ENCODE measurements around the gene TSPAN18.

Gene TSPAN18

GRCh38 chr11:44877571-44878497 lies 151.1 kb downstream of the TSPAN18 start:
- H3K27ac ChIP-seq = no peak overlapping the region
- no peak for DNase-seq (ENCODE audit: low read depth, low spot score)

- H3K27ac ChIP-seq = no peak overlapping the region
- no peak for DNase-seq (ENCODE audit: low read depth, low spot score)
Observed at GRCh38 chr11:44878711-44879110, 151.9 kb downstream of the TSPAN18 start.

- H3K27ac ChIP-seq = no peak overlapping the region
- DNase-seq (ENCODE audit: low read depth, low spot score) = no peak
Observed at GRCh38 chr11:44879432-44879831, 152.7 kb downstream of the TSPAN18 start.

- H3K27ac ChIP-seq = no peak overlapping the region
- DNase-seq (ENCODE audit: low read depth, low spot score) = no peak
Observed at GRCh38 chr11:44880511-44880910, 153.7 kb downstream of the TSPAN18 start.

- H3K27ac ChIP-seq = no peak overlapping the region
- DNase-seq (ENCODE audit: low read depth, low spot score) = no peak
Observed at GRCh38 chr11:44880953-44881352, 154.2 kb downstream of the TSPAN18 start.

- DNase-seq (ENCODE audit: low read depth, low spot score) = no peak
- H3K27ac ChIP-seq = no peak overlapping the region
Observed at GRCh38 chr11:44883277-44883676, 156.5 kb downstream of the TSPAN18 start.

GRCh38 chr11:44884056-44884455 lies 157.3 kb downstream of the TSPAN18 start:
- no peak for DNase-seq (ENCODE audit: low read depth, low spot score)
- H3K27ac ChIP-seq = no peak overlapping the region

GRCh38 chr11:44885065-44885810 lies 158.5 kb downstream of the TSPAN18 start:
- DNase-seq (ENCODE audit: low read depth, low spot score) = no peak
- H3K27ac ChIP-seq = no peak overlapping the region

- DNase-seq (ENCODE audit: low read depth, low spot score) = no peak
- H3K27ac ChIP-seq = no peak overlapping the region
Observed at GRCh38 chr11:44885919-44886789, 159.4 kb downstream of the TSPAN18 start.

- H3K27ac ChIP-seq = no peak overlapping the region
- no peak for DNase-seq (ENCODE audit: low read depth, low spot score)
Observed at GRCh38 chr11:44886790-44887140, 160.0 kb downstream of the TSPAN18 start.

GRCh38 chr11:44887636-44888035 lies 160.9 kb downstream of the TSPAN18 start:
- no peak for DNase-seq (ENCODE audit: low read depth, low spot score)
- H3K27ac ChIP-seq = no peak overlapping the region

- no peak overlapping the region for H3K27ac ChIP-seq
- DNase-seq (ENCODE audit: low read depth, low spot score) = no peak
Observed at GRCh38 chr11:44889266-44889665, 162.5 kb downstream of the TSPAN18 start.

GRCh38 chr11:44892843-44893242 lies 166.1 kb downstream of the TSPAN18 start:
- DNase-seq (ENCODE audit: low read depth, low spot score) = no peak
- H3K27ac ChIP-seq = no peak overlapping the region

GRCh38 chr11:44893308-44893822 lies 166.6 kb downstream of the TSPAN18 start:
- no peak for DNase-seq (ENCODE audit: low read depth, low spot score)
- no peak overlapping the region for H3K27ac ChIP-seq

- no peak for DNase-seq (ENCODE audit: low read depth, low spot score)
- H3K27ac ChIP-seq = no peak overlapping the region
Observed at GRCh38 chr11:44893846-44894617, 167.3 kb downstream of the TSPAN18 start.

- DNase-seq (ENCODE audit: low read depth, low spot score) = no peak
Observed at GRCh38 chr11:44899959-44900358, 173.2 kb downstream of the TSPAN18 start.

GRCh38 chr11:44901120-44901633 lies 174.4 kb downstream of the TSPAN18 start:
- peak; percentile 12 for DNase-seq (ENCODE audit: low read depth, low spot score)
- H3K27ac ChIP-seq = no peak overlapping the region

More at GRCh38 chr11:44899959-44900358, 173.2 kb downstream of the TSPAN18 start:
- H3K27ac ChIP-seq = no peak overlapping the region

- DNase-seq (ENCODE audit: low read depth, low spot score) = no peak
Observed at GRCh38 chr11:44901786-44902185, 175.0 kb downstream of the TSPAN18 start.

GRCh38 chr11:44903035-44903434 lies 176.3 kb downstream of the TSPAN18 start:
- DNase-seq (ENCODE audit: low read depth, low spot score) = no peak
- no peak overlapping the region for H3K27ac ChIP-seq

More at GRCh38 chr11:44901786-44902185, 175.0 kb downstream of the TSPAN18 start:
- H3K27ac ChIP-seq = no peak overlapping the region

Measured in epithelial cell of prostate (primary cell).